T follicular helper cell (primary cell): ENCODE results near the gene ASPG.

Source experiments
- DNase-seq: peaks from one replicate; pipeline ENCODE4 v3.0.0-alpha.2; 2020; ENCODE audit warnings: low read depth

Gene ASPG

GRCh38 chr14:104105071-104105821 is 19.7 kb downstream of the ASPG start:
- no peak for DNase-seq

- no peak for DNase-seq
Observed at GRCh38 chr14:104105822-104106470, 20.4 kb downstream of the ASPG start.

GRCh38 chr14:104106471-104106991 is 21.0 kb downstream of the ASPG start:
- DNase-seq, result no peak

GRCh38 chr14:104107101-104107581 is 21.6 kb downstream of the ASPG start:
- no peak for DNase-seq

- no peak for DNase-seq
Observed at GRCh38 chr14:104107611-104108569, 22.4 kb downstream of the ASPG start.

- DNase-seq, result no peak
Observed at GRCh38 chr14:104108570-104109541, 23.4 kb downstream of the ASPG start.

- DNase-seq, result no peak
Observed at GRCh38 chr14:104109731-104110361, 24.3 kb downstream of the ASPG start.

- no peak for DNase-seq
Observed at GRCh38 chr14:104110491-104111209, 25.1 kb downstream of the ASPG start.

GRCh38 chr14:104111301-104112112 is 26.0 kb downstream of the ASPG start:
- DNase-seq, result no peak

- DNase-seq, result no peak
Observed at GRCh38 chr14:104112113-104112505, 26.6 kb downstream of the ASPG start.

- no peak for DNase-seq
Observed at GRCh38 chr14:104112609-104113571, 27.4 kb downstream of the ASPG start.

- no peak for DNase-seq
Observed at GRCh38 chr14:104113631-104114420, 28.3 kb downstream of the ASPG start.

- DNase-seq, result no peak
Observed at GRCh38 chr14:104114421-104115130, 29.1 kb downstream of the ASPG start.

- no peak for DNase-seq
Observed at GRCh38 chr14:104115131-104115600, 29.7 kb downstream of the ASPG start.

- DNase-seq, result no peak
Observed at GRCh38 chr14:104115691-104116287, 30.3 kb downstream of the ASPG start.
